ENCODE results near the gene NAA50.

GRCh38 chr3:113758389-113759024, 12.5 kb upstream of the NAA50 start:
- TF ChIP-seq, protein P1, sequence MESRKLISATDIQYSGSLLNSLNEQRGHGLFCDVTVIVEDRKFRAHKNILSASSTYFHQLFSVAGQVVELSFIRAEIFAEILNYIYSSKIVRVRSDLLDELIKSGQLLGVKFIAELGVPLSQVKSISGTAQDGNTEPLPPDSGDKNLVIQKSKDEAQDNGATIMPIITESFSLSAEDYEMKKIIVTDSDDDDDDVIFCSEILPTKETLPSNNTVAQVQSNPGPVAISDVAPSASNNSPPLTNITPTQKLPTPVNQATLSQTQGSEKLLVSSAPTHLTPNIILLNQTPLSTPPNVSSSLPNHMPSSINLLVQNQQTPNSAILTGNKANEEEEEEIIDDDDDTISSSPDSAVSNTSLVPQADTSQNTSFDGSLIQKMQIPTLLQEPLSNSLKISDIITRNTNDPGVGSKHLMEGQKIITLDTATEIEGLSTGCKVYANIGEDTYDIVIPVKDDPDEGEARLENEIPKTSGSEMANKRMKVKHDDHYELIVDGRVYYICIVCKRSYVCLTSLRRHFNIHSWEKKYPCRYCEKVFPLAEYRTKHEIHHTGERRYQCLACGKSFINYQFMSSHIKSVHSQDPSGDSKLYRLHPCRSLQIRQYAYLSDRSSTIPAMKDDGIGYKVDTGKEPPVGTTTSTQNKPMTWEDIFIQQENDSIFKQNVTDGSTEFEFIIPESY (IDR thresholded peaks at IDR 0.05): no peak
- TF ChIP-seq MYC (IDR thresholded peaks at IDR 0.05; ENCODE audit: insufficient read depth, insufficient read length, insufficient replicate concordance, low read length, severe bottlenecking) (no peak), BRCA1 (IDR thresholded peaks at IDR 0.05; ENCODE audit: low read depth, low read length) (no peak), IKZF1 (conservative IDR thresholded peaks at IDR 0.05) (no peak), NFYA (IDR thresholded peaks at IDR 0.05; ENCODE audit: borderline replicate concordance, low read depth, low read length) (no peak), NBN (IDR thresholded peaks at IDR 0.05) (no peak), POLR2AphosphoS5 (IDR thresholded peaks at IDR 0.05; ENCODE audit: low read length) (no peak), ESRRA (IDR thresholded peaks at IDR 0.05; ENCODE audit: low read length) (no peak)
- TF ChIP-seq, protein P2, sequence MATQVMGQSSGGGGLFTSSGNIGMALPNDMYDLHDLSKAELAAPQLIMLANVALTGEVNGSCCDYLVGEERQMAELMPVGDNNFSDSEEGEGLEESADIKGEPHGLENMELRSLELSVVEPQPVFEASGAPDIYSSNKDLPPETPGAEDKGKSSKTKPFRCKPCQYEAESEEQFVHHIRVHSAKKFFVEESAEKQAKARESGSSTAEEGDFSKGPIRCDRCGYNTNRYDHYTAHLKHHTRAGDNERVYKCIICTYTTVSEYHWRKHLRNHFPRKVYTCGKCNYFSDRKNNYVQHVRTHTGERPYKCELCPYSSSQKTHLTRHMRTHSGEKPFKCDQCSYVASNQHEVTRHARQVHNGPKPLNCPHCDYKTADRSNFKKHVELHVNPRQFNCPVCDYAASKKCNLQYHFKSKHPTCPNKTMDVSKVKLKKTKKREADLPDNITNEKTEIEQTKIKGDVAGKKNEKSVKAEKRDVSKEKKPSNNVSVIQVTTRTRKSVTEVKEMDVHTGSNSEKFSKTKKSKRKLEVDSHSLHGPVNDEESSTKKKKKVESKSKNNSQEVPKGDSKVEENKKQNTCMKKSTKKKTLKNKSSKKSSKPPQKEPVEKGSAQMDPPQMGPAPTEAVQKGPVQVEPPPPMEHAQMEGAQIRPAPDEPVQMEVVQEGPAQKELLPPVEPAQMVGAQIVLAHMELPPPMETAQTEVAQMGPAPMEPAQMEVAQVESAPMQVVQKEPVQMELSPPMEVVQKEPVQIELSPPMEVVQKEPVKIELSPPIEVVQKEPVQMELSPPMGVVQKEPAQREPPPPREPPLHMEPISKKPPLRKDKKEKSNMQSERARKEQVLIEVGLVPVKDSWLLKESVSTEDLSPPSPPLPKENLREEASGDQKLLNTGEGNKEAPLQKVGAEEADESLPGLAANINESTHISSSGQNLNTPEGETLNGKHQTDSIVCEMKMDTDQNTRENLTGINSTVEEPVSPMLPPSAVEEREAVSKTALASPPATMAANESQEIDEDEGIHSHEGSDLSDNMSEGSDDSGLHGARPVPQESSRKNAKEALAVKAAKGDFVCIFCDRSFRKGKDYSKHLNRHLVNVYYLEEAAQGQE (IDR thresholded peaks at IDR 0.05; ENCODE audit: low read depth, low read length): no peak
- TF ChIP-seq, protein P3, sequence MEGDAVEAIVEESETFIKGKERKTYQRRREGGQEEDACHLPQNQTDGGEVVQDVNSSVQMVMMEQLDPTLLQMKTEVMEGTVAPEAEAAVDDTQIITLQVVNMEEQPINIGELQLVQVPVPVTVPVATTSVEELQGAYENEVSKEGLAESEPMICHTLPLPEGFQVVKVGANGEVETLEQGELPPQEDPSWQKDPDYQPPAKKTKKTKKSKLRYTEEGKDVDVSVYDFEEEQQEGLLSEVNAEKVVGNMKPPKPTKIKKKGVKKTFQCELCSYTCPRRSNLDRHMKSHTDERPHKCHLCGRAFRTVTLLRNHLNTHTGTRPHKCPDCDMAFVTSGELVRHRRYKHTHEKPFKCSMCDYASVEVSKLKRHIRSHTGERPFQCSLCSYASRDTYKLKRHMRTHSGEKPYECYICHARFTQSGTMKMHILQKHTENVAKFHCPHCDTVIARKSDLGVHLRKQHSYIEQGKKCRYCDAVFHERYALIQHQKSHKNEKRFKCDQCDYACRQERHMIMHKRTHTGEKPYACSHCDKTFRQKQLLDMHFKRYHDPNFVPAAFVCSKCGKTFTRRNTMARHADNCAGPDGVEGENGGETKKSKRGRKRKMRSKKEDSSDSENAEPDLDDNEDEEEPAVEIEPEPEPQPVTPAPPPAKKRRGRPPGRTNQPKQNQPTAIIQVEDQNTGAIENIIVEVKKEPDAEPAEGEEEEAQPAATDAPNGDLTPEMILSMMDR (IDR thresholded peaks at IDR 0.05 in 2 of 3, conservative IDR thresholded peaks at IDR 0.05 in 1 of 3; ENCODE audit: control insufficient read depth in 2 of 3, extremely low read depth in 1 of 3, insufficient read depth in 1 of 3, low read depth in 3 of 3, low read length in 3 of 3): no peak
- TF ChIP-seq, protein P4, sequence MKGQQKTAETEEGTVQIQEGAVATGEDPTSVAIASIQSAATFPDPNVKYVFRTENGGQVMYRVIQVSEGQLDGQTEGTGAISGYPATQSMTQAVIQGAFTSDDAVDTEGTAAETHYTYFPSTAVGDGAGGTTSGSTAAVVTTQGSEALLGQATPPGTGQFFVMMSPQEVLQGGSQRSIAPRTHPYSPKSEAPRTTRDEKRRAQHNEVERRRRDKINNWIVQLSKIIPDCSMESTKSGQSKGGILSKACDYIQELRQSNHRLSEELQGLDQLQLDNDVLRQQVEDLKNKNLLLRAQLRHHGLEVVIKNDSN (IDR thresholded peaks at IDR 0.05; ENCODE audit: borderline replicate concordance, extremely low read length, insufficient read depth, low read depth, low read length): no peak

Data from GM12878 (cell line).